Measurements from ENCODE around the gene ANKRD7.
"Not testable (repeated sequence)": the region's sequence is repeated elsewhere in the genome, so short reads cannot be mapped to it uniquely, and the experiment has no call there.

The ANKRD7 gene

DNA sequence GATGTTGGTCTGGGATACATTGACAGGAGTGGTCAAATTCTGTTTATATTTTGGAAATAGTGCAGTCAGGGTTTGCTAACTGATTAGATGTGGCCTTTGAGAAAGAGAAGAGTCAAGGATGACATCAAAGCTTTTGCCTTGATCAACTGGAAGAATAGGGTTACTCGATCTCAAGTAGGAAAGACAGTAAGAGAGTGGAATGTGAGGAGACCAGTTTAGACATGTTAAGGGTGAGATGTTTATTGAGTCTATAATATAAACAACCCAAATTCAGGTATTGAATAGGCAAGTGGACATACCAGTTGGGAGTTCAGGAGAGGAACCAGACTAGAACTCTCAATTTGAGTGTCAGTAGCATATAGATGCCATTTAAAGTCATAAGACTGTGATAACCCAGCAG lies 1.9 kb upstream of the ANKRD7 start:
- no peak overlapping the region for H3K4me3 ChIP-seq (replicated peaks; ENCODE audit: low read depth, low read length)
- no peak for TF ChIP-seq CTCF (IDR thresholded peaks at IDR 0.05; ENCODE audit: low read length, missing control alignments)
- DNase-seq (ENCODE audit: low read depth) = no peak

DNA sequence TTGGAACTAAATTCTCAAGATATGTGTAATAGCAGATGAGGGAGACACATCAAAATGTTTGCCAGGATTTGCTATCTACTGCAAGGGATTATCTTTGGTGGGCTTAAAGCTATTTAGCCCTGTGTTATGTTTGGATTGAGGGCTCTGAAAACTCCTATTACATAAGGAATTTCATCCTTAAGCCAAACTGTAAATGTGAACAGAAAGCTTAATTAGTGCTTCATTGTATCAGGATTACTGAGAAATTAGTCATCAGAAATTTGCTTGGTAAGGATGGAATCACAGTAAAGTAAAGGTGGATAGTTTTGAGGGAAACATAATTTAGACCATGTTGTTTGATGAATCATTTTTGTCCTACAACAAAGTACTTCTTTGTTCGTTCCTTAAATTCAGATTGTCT lies 8.3 kb downstream of the ANKRD7 start:
- no peak for DNase-seq (ENCODE audit: low read depth)
- no peak for TF ChIP-seq CTCF (IDR thresholded peaks at IDR 0.05; ENCODE audit: low read length, missing control alignments)
- no peak overlapping the region for H3K4me3 ChIP-seq (replicated peaks; ENCODE audit: low read depth, low read length)

- no peak for DNase-seq (ENCODE audit: low read depth)
Observed at GRCh38 chr7:118233799-118234198, 9.3 kb downstream of the ANKRD7 start.

DNA sequence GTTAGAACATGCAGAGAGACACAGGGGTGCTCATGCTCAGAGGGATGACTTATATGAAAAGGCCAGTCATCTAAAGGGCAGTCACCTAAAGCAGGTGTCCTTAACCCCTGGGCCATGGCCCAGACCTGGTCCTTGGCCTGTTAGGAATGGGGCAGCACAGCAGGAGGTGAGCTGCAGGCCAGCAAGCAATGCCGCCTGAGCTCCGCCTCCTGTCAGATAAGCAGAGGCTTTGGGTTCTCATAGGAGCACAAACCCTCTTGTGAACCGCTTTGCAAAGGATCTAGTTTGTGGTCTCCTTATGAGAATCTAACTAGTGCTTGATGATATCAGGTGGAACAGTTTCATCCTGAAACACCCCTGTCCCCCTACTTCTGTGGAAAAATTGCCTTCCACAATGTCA lies 14.5 kb downstream of the ANKRD7 start:
- DNase-seq (ENCODE audit: low read depth) = no peak
- TF ChIP-seq CTCF (IDR thresholded peaks at IDR 0.05; ENCODE audit: low read length, missing control alignments) = no peak
- H3K4me3 ChIP-seq (replicated peaks; ENCODE audit: low read depth, low read length) = no peak overlapping the region

More at GRCh38 chr7:118233799-118234198, 9.3 kb downstream of the ANKRD7 start:
- H3K4me3 ChIP-seq (replicated peaks; ENCODE audit: low read depth, low read length) = no peak overlapping the region
- no peak for TF ChIP-seq CTCF (IDR thresholded peaks at IDR 0.05; ENCODE audit: low read length, missing control alignments)

GRCh38 chr7:118240320-118240719 lies 15.8 kb downstream of the ANKRD7 start:
- not testable (repeated sequence) for DNase-seq (ENCODE audit: low read depth); H3K4me3 ChIP-seq (replicated peaks; ENCODE audit: low read depth, low read length)

DNA sequence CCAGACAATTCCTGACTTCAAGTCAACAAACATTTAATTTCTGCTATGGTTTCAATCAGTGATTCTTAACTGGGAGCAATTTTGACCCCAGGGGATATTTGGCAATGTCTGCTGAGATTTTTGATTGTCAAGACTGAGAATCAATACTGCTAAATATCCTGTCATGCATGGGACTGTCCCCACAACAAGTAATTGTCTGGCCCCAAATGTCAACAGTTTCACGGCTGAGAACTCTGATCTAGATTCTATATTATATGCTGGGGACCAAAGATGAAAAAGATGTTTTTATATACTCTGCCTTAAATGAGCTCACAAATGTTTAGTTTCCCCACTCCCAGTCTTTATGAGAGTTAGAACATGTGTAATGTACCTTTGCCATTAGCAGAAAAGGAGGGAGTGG lies 19.2 kb downstream of the ANKRD7 start:
- no peak for TF ChIP-seq CTCF (IDR thresholded peaks at IDR 0.05; ENCODE audit: low read length, missing control alignments)
- DNase-seq (ENCODE audit: low read depth) = no peak
- H3K4me3 ChIP-seq (replicated peaks; ENCODE audit: low read depth, low read length) = no peak overlapping the region

DNA sequence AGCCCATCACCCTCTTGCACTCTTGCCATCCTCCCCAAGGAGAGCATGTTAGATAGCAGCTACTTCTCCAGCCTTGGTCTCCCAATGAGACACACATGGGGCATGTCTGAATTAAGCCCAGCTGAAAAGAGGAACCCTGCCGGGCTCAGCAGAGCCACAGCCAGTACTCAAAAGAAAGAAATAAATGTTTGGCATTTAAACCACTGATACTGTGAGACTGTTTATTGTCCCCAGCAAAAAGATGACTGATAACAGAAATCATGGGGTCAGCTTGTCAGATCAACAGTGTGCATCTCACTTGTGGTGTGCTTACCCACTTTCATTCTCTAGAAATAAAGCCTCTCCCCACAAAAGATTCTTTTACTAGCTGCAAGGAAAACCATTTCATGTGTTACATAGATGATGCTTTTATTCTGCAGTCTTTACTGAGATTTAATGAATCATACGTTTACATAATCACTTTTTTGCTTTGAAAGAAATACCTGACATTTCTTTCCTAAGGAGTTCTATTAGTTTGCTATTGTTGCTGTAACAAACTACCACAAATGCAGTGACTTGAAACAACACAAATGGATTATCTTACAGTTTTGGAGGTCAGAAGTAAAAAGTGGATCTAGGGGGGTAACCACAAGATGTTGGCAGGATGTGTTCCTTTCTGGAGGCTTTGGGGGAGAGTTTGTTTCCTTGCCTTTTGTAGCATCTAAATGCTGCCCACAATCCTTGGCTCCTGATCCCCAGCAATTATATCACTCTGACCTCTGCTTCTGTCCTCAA lies 20.9 kb downstream of the ANKRD7 start:
- no peak for DNase-seq (ENCODE audit: low read depth)
- no peak overlapping the region for H3K4me3 ChIP-seq (replicated peaks; ENCODE audit: low read depth, low read length)
- no peak for TF ChIP-seq CTCF (IDR thresholded peaks at IDR 0.05; ENCODE audit: low read length, missing control alignments)

All from fibroblast of pulmonary artery (primary cell).